ENCODE data around the gene SWT1.

SWT1 gene

DNA sequence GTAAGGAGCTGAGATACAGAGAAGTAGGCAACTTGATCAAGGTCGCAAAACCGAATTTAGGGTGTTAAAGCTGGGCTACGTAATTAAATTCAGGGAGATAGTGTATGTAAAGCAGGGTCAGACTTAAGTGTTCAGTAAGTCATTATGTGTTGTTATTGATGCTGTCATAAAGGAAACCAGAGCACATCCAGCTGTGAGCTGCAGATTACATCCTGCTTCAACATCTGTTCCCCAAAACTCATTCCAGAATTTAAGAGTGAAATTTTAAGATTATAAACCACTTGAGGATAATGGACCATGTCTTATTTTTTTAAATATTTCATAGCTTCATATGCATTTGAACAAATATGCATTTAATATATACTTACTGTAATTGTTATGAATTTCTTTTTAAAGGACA is 110.3 kb downstream of the SWT1 start:
- Mint-ChIP-seq H3K4me3 (no peak overlapping the region), H3K4me1 (no peaks in the 10 kb centered on the region)

DNA sequence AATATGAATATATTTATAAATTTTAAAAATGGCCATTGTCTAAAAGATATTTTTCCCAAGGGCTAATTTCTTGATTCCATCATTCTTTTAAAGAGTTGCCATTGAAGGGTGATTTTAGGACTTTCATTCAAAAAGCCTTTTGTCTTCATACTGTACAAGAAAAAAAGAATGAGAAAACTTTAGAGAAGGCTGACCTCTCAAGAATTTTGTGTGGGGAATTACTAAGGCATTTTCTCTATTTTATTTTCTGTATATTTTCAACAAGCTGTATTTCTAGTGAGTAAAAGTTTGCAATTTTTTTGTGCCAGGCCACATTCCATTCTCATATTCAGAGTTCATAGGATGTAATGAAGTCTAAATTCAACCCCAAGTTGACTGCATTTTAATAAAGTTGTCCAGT is 110.7 kb downstream of the SWT1 start:
- Mint-ChIP-seq H3K27ac (no peak overlapping the region), H3K9me3 (no peaks in the 10 kb centered on the region), H3K36me3 (no peaks in the 10 kb centered on the region), H3K27me3 (no peaks in the 10 kb centered on the region), H3K4me3 (no peak overlapping the region), H3K4me1 (no peaks in the 10 kb centered on the region)
- CTCF ChIA-PET = interaction anchor here (1.3 kb wide), 1 partner anchor 9 kb away, joined by 3 read pairs; no protein-coding TSS in a partner anchor
- DNase-seq = no peak

More for the DNA sequence above, 110.3 kb downstream of the SWT1 start:
- Mint-ChIP-seq H3K27ac (no peak overlapping the region), H3K9me3 (no peaks in the 10 kb centered on the region), H3K27me3 (no peaks in the 10 kb centered on the region), H3K36me3 (no peaks in the 10 kb centered on the region)
- no peak for DNase-seq
- CTCF ChIA-PET = interaction anchor here (1.3 kb wide), 1 partner anchor 10 kb away, joined by 3 read pairs; no protein-coding TSS in a partner anchor

DNA sequence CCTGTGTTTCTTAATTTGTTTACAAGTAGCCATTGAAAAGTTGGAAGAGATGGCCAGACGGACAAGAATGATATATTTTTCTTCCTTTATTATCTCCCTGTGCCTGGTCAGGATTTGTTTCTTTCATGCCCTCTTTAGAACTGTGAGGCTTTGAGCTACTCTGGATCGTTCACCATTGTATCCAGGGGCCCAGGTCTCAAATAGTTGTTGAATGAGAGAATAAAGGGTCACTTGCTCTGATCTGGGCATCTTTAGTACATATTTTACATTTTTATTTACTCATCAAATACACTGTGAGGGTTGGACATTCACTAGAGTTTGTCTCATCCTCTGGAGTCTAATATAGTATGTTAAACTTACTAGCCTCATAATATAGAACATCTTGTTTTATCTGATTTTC is 111.4 kb downstream of the SWT1 start:
- no peak overlapping the region for H3K4me3 Mint-ChIP-seq
- no peaks in the 10 kb centered on the region for H3K4me1 Mint-ChIP-seq
- CTCF ChIA-PET = no interaction called here

DNA sequence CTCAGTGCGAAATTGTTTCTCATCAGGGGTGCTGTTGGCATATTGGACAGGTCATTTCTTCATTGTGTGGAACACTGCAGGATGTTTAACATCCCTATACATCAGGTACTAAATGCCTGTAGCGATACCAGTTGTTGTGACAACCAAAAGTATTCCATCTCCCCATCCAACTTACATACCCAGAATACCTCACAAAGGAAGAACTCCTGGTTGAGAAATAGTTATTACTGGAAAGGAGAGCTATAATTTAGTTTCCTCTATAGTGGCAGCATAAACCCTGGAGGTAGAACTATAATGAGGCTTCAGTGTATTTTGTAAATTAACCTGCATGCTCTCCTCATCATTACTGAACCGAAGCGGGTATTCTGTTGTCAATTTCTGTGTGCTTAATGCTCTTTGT is 115.0 kb downstream of the SWT1 start:
- no peak for DNase-seq
- no peaks in the 10 kb centered on the region for H3K9me3 Mint-ChIP-seq
- no peak overlapping the region for H3K4me3 Mint-ChIP-seq
- no peak overlapping the region for H3K27ac Mint-ChIP-seq
- H3K36me3 Mint-ChIP-seq = no peaks in the 10 kb centered on the region
- H3K27me3 Mint-ChIP-seq = no peaks in the 10 kb centered on the region
- no peaks in the 10 kb centered on the region for H3K4me1 Mint-ChIP-seq
- CTCF ChIA-PET = no interaction called here

More for the DNA sequence above, 111.4 kb downstream of the SWT1 start:
- no peaks in the 10 kb centered on the region for H3K9me3 Mint-ChIP-seq
- no peaks in the 10 kb centered on the region for H3K36me3 Mint-ChIP-seq
- no peak for DNase-seq
- no peak overlapping the region for H3K27ac Mint-ChIP-seq
- H3K27me3 Mint-ChIP-seq = no peaks in the 10 kb centered on the region

GRCh38 chr1:185279571-185279970 is 122.6 kb downstream of the SWT1 start:
- Mint-ChIP-seq H3K27ac (peak overlapping the region; percentile 13), H3K36me3 (peaks cover 17% of the 10 kb centered on the region), H3K27me3 (no peaks in the 10 kb centered on the region), H3K4me1 (peaks cover 34% of the 10 kb centered on the region), H3K9me3 (peaks cover 5% of the 10 kb centered on the region), H3K4me3 (no peak overlapping the region)
- DNase-seq = no peak
- CTCF ChIA-PET = interaction anchor here (0.8 kb wide), 1 partner anchor 266 kb away, joined by 3 read pairs; no protein-coding TSS in a partner anchor

DNA sequence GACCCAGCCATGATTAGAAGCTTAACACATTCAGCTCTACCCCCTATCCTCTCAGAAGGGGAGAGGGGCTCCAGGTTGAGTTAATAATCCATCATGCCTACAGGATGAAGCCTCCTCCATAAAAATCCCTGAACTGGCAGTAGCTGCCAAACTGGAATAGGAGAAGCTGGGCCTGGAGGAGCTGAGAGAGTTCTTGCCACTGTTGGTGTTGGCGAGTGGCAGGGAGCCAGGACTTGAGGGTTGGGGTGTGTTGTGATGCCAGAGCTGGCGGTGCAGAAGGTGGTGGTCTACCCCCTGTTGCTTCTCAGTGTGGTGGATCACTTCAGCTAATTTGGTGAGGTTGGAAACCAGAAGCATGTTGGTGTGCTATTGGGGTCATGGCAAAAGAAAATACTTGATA is 123.6 kb downstream of the SWT1 start:
- Mint-ChIP-seq H3K27me3 (no peaks in the 10 kb centered on the region), H3K36me3 (peaks cover 17% of the 10 kb centered on the region), H3K9me3 (peaks cover 5% of the 10 kb centered on the region), H3K4me1 (peaks cover 41% of the 10 kb centered on the region), H3K4me3 (no peak overlapping the region), H3K27ac (peak overlapping the region; percentile 91)
- CTCF ChIA-PET = interaction anchor here (1.0 to 1.1 kb wide), 3 partner anchors 16 to 315 kb away, joined by 3 to 4 read pairs (median 3); no protein-coding TSS in a partner anchor
- no peak for DNase-seq

GRCh38 chr1:185281245-185281644 is 124.3 kb downstream of the SWT1 start:
- Mint-ChIP-seq H3K9me3 (peaks cover 5% of the 10 kb centered on the region), H3K27ac (peak overlapping the region; percentile 91), H3K4me1 (peaks cover 41% of the 10 kb centered on the region), H3K36me3 (peaks cover 17% of the 10 kb centered on the region), H3K27me3 (no peaks in the 10 kb centered on the region), H3K4me3 (peak overlapping the region; percentile 30)
- DNase-seq = peak; percentile 43
- CTCF ChIA-PET = interaction anchor here (1.0 to 1.5 kb wide), 4 partner anchors 10 to 400 kb away, joined by 3 to 4 read pairs (median 4); no protein-coding TSS in a partner anchor

GRCh38 chr1:185284116-185284515 is 127.1 kb downstream of the SWT1 start:
- H3K4me1 Mint-ChIP-seq = peaks cover 57% of the 10 kb centered on the region
- DNase-seq = no peak
- CTCF ChIA-PET = no interaction called here
- H3K27me3 Mint-ChIP-seq = no peaks in the 10 kb centered on the region
- H3K9me3 Mint-ChIP-seq = peaks cover 3% of the 10 kb centered on the region
- peaks cover 20% of the 10 kb centered on the region for H3K36me3 Mint-ChIP-seq
- H3K27ac Mint-ChIP-seq = no peak overlapping the region
- no peak overlapping the region for H3K4me3 Mint-ChIP-seq

- no peaks in the 10 kb centered on the region for H3K27me3 Mint-ChIP-seq
- H3K9me3 Mint-ChIP-seq = peaks cover 7% of the 10 kb centered on the region
- DNase-seq = no peak
- peaks cover 59% of the 10 kb centered on the region for H3K4me1 Mint-ChIP-seq
- CTCF ChIA-PET = no interaction called here
- no peak overlapping the region for H3K4me3 Mint-ChIP-seq
- peaks cover 21% of the 10 kb centered on the region for H3K36me3 Mint-ChIP-seq
- H3K27ac Mint-ChIP-seq = no peak overlapping the region
These were observed 127.7 kb downstream of the SWT1 start for GRCh38 chr1:185284533-185285276.

- Mint-ChIP-seq H3K36me3 (peaks cover 23% of the 10 kb centered on the region), H3K27ac (no peak overlapping the region), H3K4me1 (peaks cover 35% of the 10 kb centered on the region), H3K4me3 (no peak overlapping the region), H3K9me3 (peaks cover 6% of the 10 kb centered on the region), H3K27me3 (no peaks in the 10 kb centered on the region)
- no peak for DNase-seq
- CTCF ChIA-PET = interaction anchor here (0.8 kb wide), 1 partner anchor 11 kb away, joined by 3 read pairs; no protein-coding TSS in a partner anchor
These were observed 130.5 kb downstream of the SWT1 start for GRCh38 chr1:185287451-185287850.

- Mint-ChIP-seq H3K27me3 (no peaks in the 10 kb centered on the region), H3K36me3 (peaks cover 30% of the 10 kb centered on the region), H3K27ac (peak overlapping the region; percentile 22), H3K9me3 (peaks cover 6% of the 10 kb centered on the region), H3K4me3 (no peak overlapping the region), H3K4me1 (peaks cover 32% of the 10 kb centered on the region)
- CTCF ChIA-PET = no interaction called here
- DNase-seq = no peak
These were observed 131.5 kb downstream of the SWT1 start for GRCh38 chr1:185288435-185288834.

DNA sequence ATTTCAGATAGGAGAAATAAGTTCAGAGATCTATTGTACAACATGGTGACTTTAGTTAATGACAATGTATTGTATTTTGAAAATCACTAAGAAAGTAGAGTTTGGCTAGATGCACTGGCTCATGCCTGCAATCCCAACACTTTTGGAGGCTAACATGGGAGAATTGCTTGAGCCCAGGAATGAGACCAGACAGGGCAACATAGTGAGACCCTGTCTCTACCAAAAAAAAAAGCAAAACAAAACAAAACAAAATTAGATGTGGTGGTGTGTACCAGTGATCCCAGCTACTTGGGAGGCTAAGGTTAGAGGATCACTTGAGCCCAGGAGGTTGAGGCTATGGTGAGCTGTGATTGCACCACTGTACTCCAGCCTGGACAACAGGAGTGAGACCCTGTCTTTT is 132.9 kb downstream of the SWT1 start:
- Mint-ChIP-seq H3K9me3 (peaks cover 6% of the 10 kb centered on the region), H3K4me1 (peaks cover 32% of the 10 kb centered on the region), H3K27me3 (no peaks in the 10 kb centered on the region), H3K27ac (no peak overlapping the region), H3K36me3 (peaks cover 41% of the 10 kb centered on the region), H3K4me3 (no peak overlapping the region)
- CTCF ChIA-PET = no interaction called here
- DNase-seq = no peak

DNA sequence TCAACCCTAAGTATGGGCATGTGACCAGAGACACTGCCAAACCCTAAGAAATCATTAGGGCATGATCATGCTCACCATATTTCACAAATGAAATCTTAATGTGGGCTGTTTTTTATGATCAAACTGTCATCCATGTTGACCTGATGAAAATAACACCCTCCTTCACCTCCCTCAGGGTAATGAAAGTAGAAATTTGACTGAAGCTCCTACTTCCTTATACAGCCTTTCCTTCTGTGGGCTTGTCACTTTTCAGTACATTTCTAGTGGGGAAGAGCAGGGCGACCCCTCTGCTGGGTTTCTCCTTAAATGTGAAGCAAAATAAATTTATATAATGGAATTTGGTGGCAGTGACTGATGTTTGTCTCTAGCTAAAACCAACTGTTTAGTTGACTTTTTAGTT is 134.2 kb downstream of the SWT1 start:
- no peak overlapping the region for H3K27ac Mint-ChIP-seq
- CTCF ChIA-PET = interaction anchor here (0.8 to 1.2 kb wide), 2 partner anchors 9 to 52 kb away, joined by 3 to 4 read pairs; no protein-coding TSS in a partner anchor

GRCh38 chr1:185291652-185292051 is 134.7 kb downstream of the SWT1 start:
- no peak for DNase-seq
- Mint-ChIP-seq H3K27me3 (no peaks in the 10 kb centered on the region), H3K9me3 (peaks cover 6% of the 10 kb centered on the region), H3K27ac (peak overlapping the region; percentile 65), H3K4me3 (no peak overlapping the region), H3K4me1 (peaks cover 25% of the 10 kb centered on the region), H3K36me3 (peaks cover 56% of the 10 kb centered on the region)
- CTCF ChIA-PET = interaction anchor here (0.6 to 1.2 kb wide), 3 partner anchors 10 to 941 kb away, joined by 3 to 4 read pairs (median 3); no protein-coding TSS in a partner anchor

More for the DNA sequence above, 134.2 kb downstream of the SWT1 start:
- Mint-ChIP-seq H3K4me1 (peaks cover 25% of the 10 kb centered on the region), H3K4me3 (no peak overlapping the region), H3K9me3 (peaks cover 6% of the 10 kb centered on the region), H3K36me3 (peaks cover 53% of the 10 kb centered on the region), H3K27me3 (no peaks in the 10 kb centered on the region)
- no peak for DNase-seq

GRCh38 chr1:185292237-185292636 is 135.3 kb downstream of the SWT1 start:
- Mint-ChIP-seq H3K36me3 (peaks cover 59% of the 10 kb centered on the region), H3K9me3 (peaks cover 6% of the 10 kb centered on the region), H3K4me1 (peaks cover 24% of the 10 kb centered on the region), H3K27ac (peak overlapping the region; percentile 24), H3K4me3 (no peak overlapping the region), H3K27me3 (no peaks in the 10 kb centered on the region)
- CTCF ChIA-PET = interaction anchor here (0.6 kb wide), 1 partner anchor 942 kb away, joined by 3 read pairs; no protein-coding TSS in a partner anchor
- no peak for DNase-seq
